Activated naive CD4-positive, alpha-beta T cell (primary cell): ENCODE results near the gene CRYBB3.
"Not testable (repeated sequence)": the region's sequence is repeated elsewhere in the genome, so short reads cannot be mapped to it uniquely, and the experiment has no call there.

Experiments used
- DNase-seq, 4 experiments: peaks; one replicate each; lab custom pipeline; 2025; lab: John Stamatoyannopoulos, UW

The CRYBB3 gene

GRCh38 chr22:25174888-25175411 is 24.7 kb upstream of the CRYBB3 start:
- DNase-seq = no peak

GRCh38 chr22:25176175-25176574 is 23.5 kb upstream of the CRYBB3 start:
- DNase-seq = no peak

GRCh38 chr22:25176799-25177198 is 22.9 kb upstream of the CRYBB3 start:
- DNase-seq = no peak

- DNase-seq = no peak
These were observed 22.4 kb upstream of the CRYBB3 start for GRCh38 chr22:25177226-25177625.

GRCh38 chr22:25177895-25178294 is 21.8 kb upstream of the CRYBB3 start:
- no peak for DNase-seq

GRCh38 chr22:25178348-25178747 is 21.3 kb upstream of the CRYBB3 start:
- not testable (repeated sequence) for DNase-seq

GRCh38 chr22:25178869-25179631 is 20.6 kb upstream of the CRYBB3 start:
- not testable (repeated sequence) for DNase-seq

GRCh38 chr22:25182131-25183110 is 17.2 kb upstream of the CRYBB3 start:
- DNase-seq = no peak

- no peak for DNase-seq
These were observed 15.6 kb upstream of the CRYBB3 start for GRCh38 chr22:25183949-25184619.

- DNase-seq = no peak
These were observed 13.5 kb upstream of the CRYBB3 start for GRCh38 chr22:25186140-25186539.

- DNase-seq = no peak
These were observed 12.2 kb upstream of the CRYBB3 start for GRCh38 chr22:25187469-25187868.

- no peak for DNase-seq
These were observed 7.3 kb upstream of the CRYBB3 start for GRCh38 chr22:25192406-25192805.

- DNase-seq = no peak
These were observed 6.5 kb upstream of the CRYBB3 start for GRCh38 chr22:25193130-25193529.

- no peak for DNase-seq
These were observed 6.1 kb upstream of the CRYBB3 start for GRCh38 chr22:25193548-25193947.

GRCh38 chr22:25196326-25196725 is 3.3 kb upstream of the CRYBB3 start:
- DNase-seq = no peak

- no peak for DNase-seq
These were observed 2.3 kb upstream of the CRYBB3 start for GRCh38 chr22:25197340-25197739.

GRCh38 chr22:25200967-25201366 is 1.3 kb downstream of the CRYBB3 start:
- no peak for DNase-seq

- DNase-seq = no peak
These were observed 2.1 kb downstream of the CRYBB3 start for GRCh38 chr22:25201557-25202273.

GRCh38 chr22:25202290-25202921 is 2.7 kb downstream of the CRYBB3 start:
- DNase-seq = peak; percentile 10 to 30 (median 22)

GRCh38 chr22:25203082-25203481 is 3.4 kb downstream of the CRYBB3 start:
- no peak for DNase-seq

- not testable (repeated sequence) for DNase-seq
These were observed 4.9 kb downstream of the CRYBB3 start for GRCh38 chr22:25204547-25204946.
